ENCODE results near the gene STRN4. TPM values are rescaled to one million over a fixed set of nuclear protein-coding genes. Genes with fewer than 3 reads are reported as not detected.

The STRN4 gene
- total and polyA plus RNA-seq, 5 donors = 39.3 to 69.8 (median 49.7) TPM

GRCh38 chr19:46729696-46730095, 16.6 kb downstream of the STRN4 start:
- intact Hi-C loops (cut with DNase I) = no loop called here
- DNase-seq (peak in 2 of 3 donors; percentile 28 to 35), ATAC-seq (no peak)
- Histone ChIP-seq H3K9me3 (ENCODE audit: control insufficient read depth, low read length) (no peaks in the 10 kb centered on the region), H3K4me1 (ENCODE audit: control insufficient read depth, insufficient read depth, low read length) (no peaks in the 10 kb centered on the region), H3K4me3 (ENCODE audit: low read length) (no peak overlapping the region), H3K27me3 (ENCODE audit: control insufficient read depth, insufficient read depth) (no peaks in the 10 kb centered on the region), H3K27ac (ENCODE audit: low read length) (no peak overlapping the region)
- 85% methylated on average over 7 of the region's 7 CpGs for WGBS

- H3K27me3 ChIP-seq (ENCODE audit: control insufficient read depth, insufficient read depth) = no peaks in the 10 kb centered on the region
- WGBS = 35% methylated on average over 20 of the region's 20 CpGs
- no peak overlapping the region for H3K4me3 ChIP-seq (ENCODE audit: low read length)
- no peaks in the 10 kb centered on the region for H3K4me1 ChIP-seq (ENCODE audit: control insufficient read depth, insufficient read depth, low read length)
- DNase-seq (peak; percentile 77 to 93 (median 91)), ATAC-seq (peak; percentile 74 to 80)
- intact Hi-C loops (cut with DNase I) = no loop called here
- H3K9me3 ChIP-seq (ENCODE audit: control insufficient read depth, low read length) = no peaks in the 10 kb centered on the region
- H3K27ac ChIP-seq (ENCODE audit: low read length) = peak overlapping the region; percentile 3
Observed at GRCh38 chr19:46728693-46729339, 17.4 kb downstream of the STRN4 start.

- intact Hi-C loops (cut with DNase I) = no loop called here
- DNase-seq (peak in 2 of 3 donors; percentile 82 to 85), ATAC-seq (peak; percentile 50 to 69)
- Histone ChIP-seq H3K27ac (ENCODE audit: low read length) (peak overlapping the region; percentile 3), H3K4me3 (ENCODE audit: low read length) (no peak overlapping the region), H3K4me1 (ENCODE audit: control insufficient read depth, insufficient read depth, low read length) (no peaks in the 10 kb centered on the region), H3K27me3 (ENCODE audit: control insufficient read depth, insufficient read depth) (no peaks in the 10 kb centered on the region), H3K9me3 (ENCODE audit: control insufficient read depth, low read length) (no peaks in the 10 kb centered on the region)
- 63% methylated on average over 14 of the region's 14 CpGs for WGBS
Observed at GRCh38 chr19:46728208-46728607, 18.0 kb downstream of the STRN4 start.

- WGBS = 69% methylated on average over 11 of the region's 11 CpGs
- H3K9me3 ChIP-seq (ENCODE audit: control insufficient read depth, low read length) = no peaks in the 10 kb centered on the region
- peak overlapping the region; percentile 28 for H3K27ac ChIP-seq (ENCODE audit: low read length)
- ATAC-seq (no peak), DNase-seq (peak in 2 of 3 donors; percentile 40 to 61)
- no peaks in the 10 kb centered on the region for H3K27me3 ChIP-seq (ENCODE audit: control insufficient read depth, insufficient read depth)
- no peaks in the 10 kb centered on the region for H3K4me1 ChIP-seq (ENCODE audit: control insufficient read depth, insufficient read depth, low read length)
- no peak overlapping the region for H3K4me3 ChIP-seq (ENCODE audit: low read length)
- intact Hi-C loops (cut with DNase I) = no loop called here
Observed at GRCh38 chr19:46727757-46728156, 18.5 kb downstream of the STRN4 start.

GRCh38 chr19:46726971-46727501, 19.2 kb downstream of the STRN4 start:
- H3K4me3 ChIP-seq (ENCODE audit: low read length) = no peak overlapping the region
- WGBS = 51% methylated on average over 14 of the region's 14 CpGs
- intact Hi-C loops (cut with DNase I) = no loop called here

GRCh38 chr19:46726551-46726950, 19.7 kb downstream of the STRN4 start:
- no peaks in the 10 kb centered on the region for H3K9me3 ChIP-seq (ENCODE audit: control insufficient read depth, low read length)
- intact Hi-C loops (cut with DNase I) = no loop called here
- ATAC-seq (no peak), DNase-seq (peak in 1 of 3 donors; percentile 57)
- H3K4me3 ChIP-seq (ENCODE audit: low read length) = no peak overlapping the region
- H3K4me1 ChIP-seq (ENCODE audit: control insufficient read depth, insufficient read depth, low read length) = no peaks in the 10 kb centered on the region
- 79% methylated on average over 10 of the region's 10 CpGs for WGBS
- H3K27ac ChIP-seq (ENCODE audit: low read length) = no peak overlapping the region
- no peaks in the 10 kb centered on the region for H3K27me3 ChIP-seq (ENCODE audit: control insufficient read depth, insufficient read depth)

More at GRCh38 chr19:46726971-46727501, 19.2 kb downstream of the STRN4 start:
- Histone ChIP-seq H3K27me3 (ENCODE audit: control insufficient read depth, insufficient read depth) (no peaks in the 10 kb centered on the region), H3K9me3 (ENCODE audit: control insufficient read depth, low read length) (no peaks in the 10 kb centered on the region), H3K27ac (ENCODE audit: low read length) (no peak overlapping the region), H3K4me1 (ENCODE audit: control insufficient read depth, insufficient read depth, low read length) (no peaks in the 10 kb centered on the region)
- DNase-seq = peak in 2 of 3 donors; percentile 48 to 66
- no peak for ATAC-seq

GRCh38 chr19:46725859-46726393, 20.3 kb downstream of the STRN4 start:
- Histone ChIP-seq H3K27me3 (ENCODE audit: control insufficient read depth, insufficient read depth) (no peaks in the 10 kb centered on the region), H3K9me3 (ENCODE audit: control insufficient read depth, low read length) (no peaks in the 10 kb centered on the region), H3K4me1 (ENCODE audit: control insufficient read depth, insufficient read depth, low read length) (no peaks in the 10 kb centered on the region), H3K4me3 (ENCODE audit: low read length) (no peak overlapping the region), H3K27ac (ENCODE audit: low read length) (no peak overlapping the region)
- DNase-seq (peak in 1 of 3 donors; percentile 16), ATAC-seq (no peak)
- 63% methylated on average over 9 of the region's 9 CpGs for WGBS
- intact Hi-C loops (cut with DNase I) = no loop called here

- no peaks in the 10 kb centered on the region for H3K27me3 ChIP-seq (ENCODE audit: control insufficient read depth, insufficient read depth)
- H3K27ac ChIP-seq (ENCODE audit: low read length) = no peak overlapping the region
- ATAC-seq (no peak), DNase-seq (peak in 2 of 3 donors; percentile 37 to 43)
- H3K4me1 ChIP-seq (ENCODE audit: control insufficient read depth, insufficient read depth, low read length) = no peaks in the 10 kb centered on the region
- H3K9me3 ChIP-seq (ENCODE audit: control insufficient read depth, low read length) = no peaks in the 10 kb centered on the region
- no peak overlapping the region for H3K4me3 ChIP-seq (ENCODE audit: low read length)
- WGBS = 87% methylated on average over 26 of the region's 26 CpGs
- intact Hi-C loops (cut with DNase I) = no loop called here
Observed at GRCh38 chr19:46725036-46725820, 21.0 kb downstream of the STRN4 start.

- no peak for ATAC-seq
- WGBS = 84% methylated on average over 20 of the region's 20 CpGs
- peak in 2 of 3 donors; percentile 19 to 37 for DNase-seq
- Histone ChIP-seq H3K9me3 (ENCODE audit: control insufficient read depth, low read length) (no peaks in the 10 kb centered on the region), H3K4me1 (ENCODE audit: control insufficient read depth, insufficient read depth, low read length) (no peaks in the 10 kb centered on the region), H3K4me3 (ENCODE audit: low read length) (no peak overlapping the region), H3K27me3 (ENCODE audit: control insufficient read depth, insufficient read depth) (no peaks in the 10 kb centered on the region), H3K27ac (ENCODE audit: low read length) (no peak overlapping the region)
- intact Hi-C loops (cut with DNase I) = no loop called here
Observed at GRCh38 chr19:46724468-46724867, 21.8 kb downstream of the STRN4 start.

GRCh38 chr19:46723471-46723870, 22.8 kb downstream of the STRN4 start:
- no peaks in the 10 kb centered on the region for H3K9me3 ChIP-seq (ENCODE audit: control insufficient read depth, low read length)

GRCh38 chr19:46723023-46723461, 23.2 kb downstream of the STRN4 start:
- ATAC-seq (no peak), DNase-seq (peak in 2 of 3 donors; percentile 43 to 50)
- no peak overlapping the region for H3K4me3 ChIP-seq (ENCODE audit: low read length)
- H3K9me3 ChIP-seq (ENCODE audit: control insufficient read depth, low read length) = no peaks in the 10 kb centered on the region
- intact Hi-C loops (cut with DNase I) = no loop called here
- no peaks in the 10 kb centered on the region for H3K27me3 ChIP-seq (ENCODE audit: control insufficient read depth, insufficient read depth)
- H3K27ac ChIP-seq (ENCODE audit: low read length) = no peak overlapping the region
- no peaks in the 10 kb centered on the region for H3K4me1 ChIP-seq (ENCODE audit: control insufficient read depth, insufficient read depth, low read length)
- 77% methylated on average over 16 of the region's 16 CpGs for WGBS

More at GRCh38 chr19:46723471-46723870, 22.8 kb downstream of the STRN4 start:
- Histone ChIP-seq H3K4me3 (ENCODE audit: low read length) (no peak overlapping the region), H3K27me3 (ENCODE audit: control insufficient read depth, insufficient read depth) (no peaks in the 10 kb centered on the region), H3K4me1 (ENCODE audit: control insufficient read depth, insufficient read depth, low read length) (no peaks in the 10 kb centered on the region), H3K27ac (ENCODE audit: low read length) (no peak overlapping the region)
- intact Hi-C loops (cut with DNase I) = no loop called here
- ATAC-seq = no peak
- DNase-seq = no peak
- WGBS = 93% methylated on average over 6 of the region's 6 CpGs

Data from right cardiac atrium (tissue), 5 donors.